WTC11 (cell line): ENCODE measurements around the gene COX7A2. TPM values are rescaled to one million over a fixed set of nuclear protein-coding genes. Genes with fewer than 3 reads are reported as not detected.
A peak's percentile ranks its signal among the peaks of the same experiment; 100 is the strongest.

Source experiments
- ATAC-seq: fragments of 200-7000 bp; cut with Tn5 transposase; 2 replicates; pipeline ENCODE4 v1.10.0; 2021; ENCODE audit warnings: mild to moderate bottlenecking, moderate library complexity
- CTCF ChIA-PET: fragments of 300-600 bp; sonication (Branson Sonifier 250); formaldehyde crosslinking; loops from one replicate; lab custom pipeline; 2021; ENCODE audit warnings: antibody characterized with exemption; lab: Charles Lee
- POLR2A ChIA-PET: fragments of 350-600 bp; sonication (Branson Sonifier 250); formaldehyde crosslinking; loops from one replicate; lab custom pipeline; 2021; ENCODE audit warnings: antibody characterized with exemption; lab: Charles Lee
- DNase-seq: peaks from one replicate; pipeline ENCODE4 v3.0.0; 2021; ENCODE audit warnings: low spot score
- H3K27ac Mint-ChIP-seq: 2 replicates; pipeline ENCODE4 v1.8.0; 2021; ENCODE audit warnings: mixed read lengths
- H3K27me3 Mint-ChIP-seq: 2 replicates; pipeline ENCODE4 v1.8.0; 2021; ENCODE audit warnings: low read depth, mild to moderate bottlenecking, moderate library complexity, mixed read lengths
- H3K36me3 Mint-ChIP-seq: 2 replicates; pipeline ENCODE4 v1.8.0; 2021; ENCODE audit warnings: mixed read lengths
- H3K4me1 Mint-ChIP-seq: 2 replicates; pipeline ENCODE4 v1.8.0; 2022; ENCODE audit warnings: mixed read lengths
- H3K4me3 Mint-ChIP-seq: 2 replicates; pipeline ENCODE4 v1.8.0; 2021; ENCODE audit warnings: mild to moderate bottlenecking, moderate library complexity, mixed read lengths
- H3K9me3 Mint-ChIP-seq: 2 replicates; pipeline ENCODE4 v1.8.0; 2021; ENCODE audit warnings: mixed read lengths
- AFF4 ChIP-seq: sonication (generic); formaldehyde crosslinking; IDR thresholded peaks from 2 replicates; pipeline ENCODE4 v1.8.1; 2023; ENCODE audit warnings: mild to moderate bottlenecking, missing genetic modification reagents, borderline replicate concordance
- CTCF ChIP-seq: fragments of 200-600 bp; IDR thresholded peaks from 2 replicates; pipeline ENCODE4 v1.8.0; 2022; ENCODE audit warnings: antibody characterized with exemption
- FOXJ3 ChIP-seq: sonication (generic); formaldehyde crosslinking; IDR thresholded peaks from 2 replicates; pipeline ENCODE4 v1.9.0; 2021; ENCODE audit warnings: missing genetic modification reagents, mild to moderate bottlenecking, borderline replicate concordance
- MAX ChIP-seq: sonication (generic); formaldehyde crosslinking; IDR thresholded peaks from 2 replicates; pipeline ENCODE4 v1.8.0; 2022; ENCODE audit warnings: mild to moderate bottlenecking, missing genetic modification reagents
- SMAD3 ChIP-seq: sonication (generic); formaldehyde crosslinking; IDR thresholded peaks from 2 replicates; pipeline ENCODE4 v1.8.0; 2022; ENCODE audit warnings: missing genetic modification reagents, mild to moderate bottlenecking, borderline replicate concordance
- SOX15 ChIP-seq: fragments of 250-450 bp; sonication (Bioruptor Pico); IDR thresholded peaks from 2 replicates; pipeline ENCODE4 v1.9.0; 2021; ENCODE audit warnings: mild to moderate bottlenecking
- STAT6 ChIP-seq: sonication (generic); formaldehyde crosslinking; conservative IDR thresholded peaks from 2 replicates; pipeline ENCODE4 v1.8.1; 2023; ENCODE audit warnings: mild to moderate bottlenecking, low read depth, missing genetic modification reagents, moderate library complexity
- TCF7 ChIP-seq: sonication (generic); formaldehyde crosslinking; IDR thresholded peaks from 2 replicates; pipeline ENCODE4 v1.8.0; 2022; ENCODE audit warnings: mild to moderate bottlenecking, low read depth, missing genetic modification reagents, moderate library complexity
- USF1 ChIP-seq: sonication (generic); formaldehyde crosslinking; IDR thresholded peaks from 2 replicates; pipeline ENCODE4 v1.8.0; 2022; ENCODE audit warnings: mild to moderate bottlenecking, missing genetic modification reagents
- ZNF425 ChIP-seq: fragments of 250-450 bp; sonication (Bioruptor Pico); conservative IDR thresholded peaks from 2 replicates; pipeline ENCODE4 v1.9.0; 2021; ENCODE audit warnings: mild to moderate bottlenecking
- ZNF532 ChIP-seq: fragments of 250-450 bp; sonication (Bioruptor Pico); IDR thresholded peaks from 2 replicates; pipeline ENCODE4 v1.9.0; 2021; ENCODE audit warnings: mild to moderate bottlenecking, borderline replicate concordance
- total RNA-seq: library from RNA; stranded (reverse); gene quantifications from 3 replicates; pipeline ENCODE4 v1.2.3, GENCODE V29; 2021

Gene COX7A2
- total RNA-seq, 1 experiment from 2014 or later: 472 TPM

- TF ChIP-seq AFF4 (CRISPR knock-in tag): no peak
These were observed 523 bp upstream of the COX7A2 start (continued) for GRCh38 chr6:75244063-75244584.

GRCh38 chr6:75236630-75237029 is 7.0 kb downstream of the COX7A2 start:
- no peak overlapping the region for H3K27ac Mint-ChIP-seq
- ChIA-PET CTCF (no interaction called here), POLR2A (no interaction called here)
- DNase-seq: no peak
- no peak for ATAC-seq
- H3K4me3 Mint-ChIP-seq: no peak overlapping the region
- peaks cover 45% of the 10 kb centered on the region for H3K4me1 Mint-ChIP-seq
- no peaks in the 10 kb centered on the region for H3K9me3 Mint-ChIP-seq
- H3K36me3 Mint-ChIP-seq: peaks cover 36% of the 10 kb centered on the region
- H3K27me3 Mint-ChIP-seq: no peaks in the 10 kb centered on the region
- TF ChIP-seq CTCF: no peak
- TF ChIP-seq FOXJ3: no peak
- TF ChIP-seq SMAD3 (CRISPR knock-in tag): no peak

- TF ChIP-seq USF1 (CRISPR knock-in tag) (no peak), ZNF425 (CRISPR knock-in tag) (no peak), SOX15 (CRISPR knock-in tag) (no peak), STAT6 (no peak), ZNF532 (CRISPR knock-in tag) (no peak), MAX (CRISPR knock-in tag) (no peak), TCF7 (no peak)
- no peak for DNase-seq
- ATAC-seq: peak; percentile 19
- no peaks in the 10 kb centered on the region for H3K9me3 Mint-ChIP-seq
- peaks cover 46% of the 10 kb centered on the region for H3K4me1 Mint-ChIP-seq
- H3K27ac Mint-ChIP-seq: peak overlapping the region; percentile 65
- peaks cover 25% of the 10 kb centered on the region for H3K36me3 Mint-ChIP-seq
- no peaks in the 10 kb centered on the region for H3K27me3 Mint-ChIP-seq
- CTCF ChIA-PET: interaction anchor here (0.7 kb wide), 1 partner anchor 26 kb away, joined by 3 read pairs; no protein-coding TSS in a partner anchor
- no peak overlapping the region for H3K4me3 Mint-ChIP-seq
- POLR2A ChIA-PET: interaction anchor here (0.8 to 1.0 kb wide), 2 partner anchors 8 to 50 kb away, joined by 3 to 4 read pairs; partner anchors contain the start of gene COX7A2
These were observed 8.3 kb downstream of the COX7A2 start for GRCh38 chr6:75235271-75235670.
